ENCODE measurements around the gene TRNAU1AP. TPM values are rescaled to one million over a fixed set of nuclear protein-coding genes. Genes with fewer than 3 reads are reported as not detected.

TRNAU1AP gene
- total RNA-seq, 4 donors from 2014 or later: 14.8 to 26.6 (median 20.6) TPM

- no peaks in the 10 kb centered on the region for H3K4me1 ChIP-seq
- no peaks in the 10 kb centered on the region for H3K9me3 ChIP-seq
- no peak overlapping the region for H3K4me3 ChIP-seq (replicated peaks in 1 of 3)
- 93 to 95% methylated on average over 6 of the region's 6 CpGs for WGBS, 2 donors
- H3K27ac ChIP-seq: no peak overlapping the region
- intact Hi-C loops (cut with DNase I): loop anchor here (5.0 kb wide), 2 partner anchors 88 to 248 kb away; no protein-coding TSS in a partner anchor
- TF ChIP-seq, protein P1, sequence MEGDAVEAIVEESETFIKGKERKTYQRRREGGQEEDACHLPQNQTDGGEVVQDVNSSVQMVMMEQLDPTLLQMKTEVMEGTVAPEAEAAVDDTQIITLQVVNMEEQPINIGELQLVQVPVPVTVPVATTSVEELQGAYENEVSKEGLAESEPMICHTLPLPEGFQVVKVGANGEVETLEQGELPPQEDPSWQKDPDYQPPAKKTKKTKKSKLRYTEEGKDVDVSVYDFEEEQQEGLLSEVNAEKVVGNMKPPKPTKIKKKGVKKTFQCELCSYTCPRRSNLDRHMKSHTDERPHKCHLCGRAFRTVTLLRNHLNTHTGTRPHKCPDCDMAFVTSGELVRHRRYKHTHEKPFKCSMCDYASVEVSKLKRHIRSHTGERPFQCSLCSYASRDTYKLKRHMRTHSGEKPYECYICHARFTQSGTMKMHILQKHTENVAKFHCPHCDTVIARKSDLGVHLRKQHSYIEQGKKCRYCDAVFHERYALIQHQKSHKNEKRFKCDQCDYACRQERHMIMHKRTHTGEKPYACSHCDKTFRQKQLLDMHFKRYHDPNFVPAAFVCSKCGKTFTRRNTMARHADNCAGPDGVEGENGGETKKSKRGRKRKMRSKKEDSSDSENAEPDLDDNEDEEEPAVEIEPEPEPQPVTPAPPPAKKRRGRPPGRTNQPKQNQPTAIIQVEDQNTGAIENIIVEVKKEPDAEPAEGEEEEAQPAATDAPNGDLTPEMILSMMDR (IDR thresholded peaks at IDR 0.05): no peak
- no peak for TF ChIP-seq POLR2A (IDR thresholded peaks at IDR 0.05)
- no peaks in the 10 kb centered on the region for H3K27me3 ChIP-seq
- no peak for DNase-seq
- H3K36me3 ChIP-seq: peaks cover 6 to 30% of the 10 kb centered on the region in 2 donors
These were observed 52.1 kb downstream of the TRNAU1AP start for GRCh38 chr1:28604962-28605361.

DNA sequence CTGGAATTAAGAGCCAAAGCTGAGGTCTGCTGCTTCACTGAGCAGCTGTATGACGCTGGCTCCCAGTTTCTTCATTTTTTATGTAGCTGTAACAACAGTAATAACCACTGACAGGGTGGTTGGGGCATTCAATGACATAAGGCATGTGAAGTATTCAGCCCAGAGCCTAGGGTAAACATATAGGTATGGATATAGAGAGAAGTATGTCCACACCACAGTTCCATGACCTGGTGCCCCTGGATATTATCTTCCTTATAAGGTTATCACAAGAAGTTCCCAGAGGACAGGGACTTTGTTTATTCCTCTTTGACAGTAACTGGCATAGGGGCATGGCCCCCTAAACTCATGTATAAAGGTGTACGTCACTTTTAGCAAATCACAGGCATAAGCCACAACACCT is 53.9 kb downstream of the TRNAU1AP start:
- TF ChIP-seq, protein P1 (IDR thresholded peaks at IDR 0.05): no peak
- no peak for TF ChIP-seq POLR2A (IDR thresholded peaks at IDR 0.05)
- no peak overlapping the region for H3K27ac ChIP-seq
- no peak overlapping the region for H3K4me3 ChIP-seq (replicated peaks in 1 of 3)
- WGBS, 2 donors: 85 to 89% methylated on average over 2 of the region's 2 CpGs
- no peaks in the 10 kb centered on the region for H3K4me1 ChIP-seq
- intact Hi-C loops (cut with DNase I): no loop called here
- no peak for DNase-seq
- H3K27me3 ChIP-seq: no peaks in the 10 kb centered on the region
- H3K36me3 ChIP-seq: peaks cover 6 to 42% of the 10 kb centered on the region in 2 donors
- no peaks in the 10 kb centered on the region for H3K9me3 ChIP-seq

GRCh38 chr1:28613175-28613574 is 60.3 kb downstream of the TRNAU1AP start:
- intact Hi-C loops (cut with DNase I): no loop called here
- Histone ChIP-seq H3K4me1 (no peaks in the 10 kb centered on the region), H3K4me3 (replicated peaks in 1 of 3) (no peak overlapping the region), H3K36me3 (peaks cover 0 to 46% of the 10 kb centered on the region in 2 donors), H3K27me3 (no peaks in the 10 kb centered on the region), H3K27ac (no peak overlapping the region), H3K9me3 (no peaks in the 10 kb centered on the region)
- no peak for DNase-seq
- TF ChIP-seq, protein P1 (IDR thresholded peaks at IDR 0.05): no peak
- no peak for TF ChIP-seq POLR2A (IDR thresholded peaks at IDR 0.05)
- 93 to 97% methylated on average over 5 of the region's 5 CpGs for WGBS, 2 donors

Small RNA genes lying within 50 kb of the gene (small RNA-seq; reads per million reads assigned to genes)
- gene SNORA16A: not detected
- gene SNORA44: not detected
- gene SNORA61: not detected
- gene SNORA73A: not detected
- gene SNORA73B: 37.3 reads per million, percentile 95 among the genes with 10 or more reads in this experiment
- gene SNORD99: 51,804 reads per million, percentile 100 among the genes with 10 or more reads in this experiment

Other genes starting within 250 kb of the TRNAU1AP start
- gene MED18, start 224.0 kb upstream of the TRNAU1AP start, total RNA-seq: 10 to 100 TPM; 10.4 to 16.9 (median 14.2) TPM
- gene PHACTR4, start 183.3 kb upstream of the TRNAU1AP start, total RNA-seq: 10 to 100 TPM; 25.9 to 31.2 (median 27.8) TPM
- 10 to 100 TPM in 3 of 4 donors, 1 to 10 TPM in 1; 9.4 to 22.8 (median 14.0) TPM for gene RCC1, start 47.0 kb upstream of the TRNAU1AP start, total RNA-seq
- 1 to 10 TPM; 1.3 to 3.5 (median 1.8) TPM for gene RAB42, start 39.2 kb downstream of the TRNAU1AP start, total RNA-seq
- gene TAF12, start 90.0 kb downstream of the TRNAU1AP start, total RNA-seq: 10 to 100 TPM; 15.4 to 25.4 (median 18.4) TPM
- gene RNU11, start 95.5 kb downstream of the TRNAU1AP start, total RNA-seq: not detected
- 10 to 100 TPM in 2 of 4 donors, 1 to 10 TPM in 2; 5.5 to 13.5 (median 11.6) TPM for gene GMEB1, start 115.7 kb downstream of the TRNAU1AP start, total RNA-seq
- gene YTHDF2, start 183.9 kb downstream of the TRNAU1AP start, total RNA-seq: 10 to 100 TPM; 53.1 to 74.4 (median 62.2) TPM